Stomach (tissue), 9 donors: ENCODE data around the gene ISCA2. TPM values are rescaled to one million over a fixed set of nuclear protein-coding genes. Genes with fewer than 3 reads are reported as not detected.
"Not testable (repeated sequence)": the region's sequence is repeated elsewhere in the genome, so short reads cannot be mapped to it uniquely, and the experiment has no call there.

Source experiments
- DNase-seq, 2 donors: peaks; one replicate each; pipeline versions ENCODE4 v3.0.0 to v3.0.0-alpha.2; 2013 to 2019
- H3K27ac ChIP-seq, 5 donors: fragments of 200-600 bp in 4 of 5; sonication (generic) in 4 of 5; one replicate each; pipeline ENCODE4 v1.5.1; 2013 to 2019; ENCODE audit warnings: mild to moderate bottlenecking in 1 of 5, moderate library complexity in 1 of 5
- H3K27me3 ChIP-seq, 3 donors: fragments of 200-600 bp; sonication (generic); one replicate each; pipeline ENCODE4 v1.5.1; 2017 to 2019; ENCODE audit warnings: mixed run types in 1 of 3
- H3K36me3 ChIP-seq, 4 donors: fragments of 200-600 bp; sonication (generic); 1 replicate in 3 of 4; 2 replicates in 1 of 4; pipeline ENCODE4 v1.5.1; 2016 to 2019
- H3K4me1 ChIP-seq, 4 donors: fragments of 200-600 bp; sonication (generic); one replicate each; pipeline ENCODE4 v1.5.1; 2016 to 2019
- H3K4me3 ChIP-seq, 4 donors: fragments of 200-600 bp; sonication (generic) in 3 of 4; one replicate each; pipeline ENCODE4 v1.5.1; 2016 to 2019; ENCODE audit warnings: mild to moderate bottlenecking in 1 of 4
- H3K9me3 ChIP-seq, 4 donors: fragments of 200-600 bp; sonication (generic); one replicate each; pipeline ENCODE4 v1.5.1; 2016 to 2019
- EP300 ChIP-seq: sonication (generic); formaldehyde crosslinking; IDR thresholded peaks from one replicate; pipeline ENCODE4 v1.6.1; 2017; ENCODE audit warnings: antibody characterized with exemption
- POLR2A ChIP-seq, 4 donors: fragments of 450-650 bp; IDR thresholded peaks; one replicate each; pipeline ENCODE4 v1.6.1; 2016; ENCODE audit warnings: antibody characterized with exemption in 4 of 4, control low read depth in 2 of 4, mild to moderate bottlenecking in 1 of 4, moderate library complexity in 1 of 4
- POLR2AphosphoS5 ChIP-seq, 3 donors: sonication (generic); formaldehyde crosslinking; IDR thresholded peaks; one replicate each; pipeline ENCODE4 v1.6.1; 2016; ENCODE audit warnings: antibody characterized with exemption in 3 of 3
- WGBS, 5 donors: extraction: QIAGEN DNeasy Blood & Tissue Kit in 3 of 5; methylation state at CpG; one replicate each; pipeline versions ENCODE4 v1.1.5 to v1.1.7; 2013 to 2018; 5-methylcytosine and 5-hydroxymethylcytosine counted together
- intact Hi-C: fragments of 100-400 bp; cut with DNase I; formaldehyde crosslinking; loops from one replicate; pipeline ENCODE4 v1.15.1; 2023; ENCODE audit warnings: low total_unique reads
- polyA plus RNA-seq, 3 donors: library from polyadenylated mRNA; stranded (reverse); fragments of 200-250 nt; gene quantifications; one replicate each; pipeline ENCODE4 v1.2.3, GENCODE V29; 2013
- total RNA-seq, 5 donors: library from RNA; depleted of rRNA; stranded (reverse); fragments of >200 nt; gene quantifications; one replicate each; pipeline versions ENCODE4 v1.1.0 to v1.2.3, GENCODE V29; 2014 to 2016
- TF ChIP-seq, protein P1 (sequence below), 7 experiments: fragments of 450-650 bp in 4 of 7; fragments of 200-600 bp in 3 of 7; sonication (generic) in 3 of 7; IDR thresholded peaks; one replicate each; pipeline ENCODE4 v1.5.1; 2016 to 2019; ENCODE audit warnings: antibody characterized with exemption in 7 of 7, control low read depth in 2 of 7, mild to moderate bottlenecking in 1 of 7
- donor health status: healthy with polysubstance abuse.
- donor health status: Bipolar disorder and iron deficiency.
- donor health status: healthy.

ISCA2 gene
- total and polyA plus RNA-seq, 8 donors = 15.2 to 34.3 (median 25.0) TPM; not detected in 2

DNA sequence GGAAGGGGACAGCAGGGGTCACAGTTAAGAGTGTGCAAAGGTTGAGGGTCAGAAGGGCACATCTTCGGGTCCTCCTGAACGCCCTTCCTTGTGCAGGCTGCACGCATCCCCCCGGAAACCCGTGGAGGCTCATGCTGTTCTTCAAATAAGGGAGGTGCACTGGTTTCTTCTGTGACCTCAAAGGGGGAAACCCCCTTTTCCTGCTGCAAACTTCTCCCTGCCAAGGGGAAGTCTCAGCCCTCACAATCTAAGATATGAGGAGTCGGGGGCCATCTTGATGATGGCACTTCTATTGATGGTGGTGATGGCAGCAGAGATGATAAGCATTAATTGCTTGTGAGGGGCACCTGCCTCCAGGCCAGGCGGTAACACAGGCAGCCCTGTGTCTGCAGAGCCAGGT is 40.0 kb downstream of the ISCA2 start:
- H3K27ac ChIP-seq = no peak overlapping the region
- no peaks in the 10 kb centered on the region for H3K9me3 ChIP-seq
- H3K36me3 ChIP-seq = peaks cover 0 to under 1% (median 0%) of the 10 kb centered on the region in 4 donors
- H3K4me3 ChIP-seq = no peak overlapping the region
- DNase-seq = no peak
- TF ChIP-seq POLR2AphosphoS5 (IDR thresholded peaks at IDR 0.05) = no peak
- TF ChIP-seq EP300 = no peak
- no peak for TF ChIP-seq POLR2A (IDR thresholded peaks at IDR 0.05)
- TF ChIP-seq, protein P1, sequence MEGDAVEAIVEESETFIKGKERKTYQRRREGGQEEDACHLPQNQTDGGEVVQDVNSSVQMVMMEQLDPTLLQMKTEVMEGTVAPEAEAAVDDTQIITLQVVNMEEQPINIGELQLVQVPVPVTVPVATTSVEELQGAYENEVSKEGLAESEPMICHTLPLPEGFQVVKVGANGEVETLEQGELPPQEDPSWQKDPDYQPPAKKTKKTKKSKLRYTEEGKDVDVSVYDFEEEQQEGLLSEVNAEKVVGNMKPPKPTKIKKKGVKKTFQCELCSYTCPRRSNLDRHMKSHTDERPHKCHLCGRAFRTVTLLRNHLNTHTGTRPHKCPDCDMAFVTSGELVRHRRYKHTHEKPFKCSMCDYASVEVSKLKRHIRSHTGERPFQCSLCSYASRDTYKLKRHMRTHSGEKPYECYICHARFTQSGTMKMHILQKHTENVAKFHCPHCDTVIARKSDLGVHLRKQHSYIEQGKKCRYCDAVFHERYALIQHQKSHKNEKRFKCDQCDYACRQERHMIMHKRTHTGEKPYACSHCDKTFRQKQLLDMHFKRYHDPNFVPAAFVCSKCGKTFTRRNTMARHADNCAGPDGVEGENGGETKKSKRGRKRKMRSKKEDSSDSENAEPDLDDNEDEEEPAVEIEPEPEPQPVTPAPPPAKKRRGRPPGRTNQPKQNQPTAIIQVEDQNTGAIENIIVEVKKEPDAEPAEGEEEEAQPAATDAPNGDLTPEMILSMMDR (IDR thresholded peaks at IDR 0.05) = no peak
- H3K4me1 ChIP-seq = peaks cover 0 to 3% (median 0%) of the 10 kb centered on the region in 4 donors
- intact Hi-C loops = no loop called here
- WGBS, 5 donors = 59 to 75% (median 62%) methylated on average over 7 of the region's 7 CpGs
- H3K27me3 ChIP-seq = peaks cover 0 to 6% (median 0%) of the 10 kb centered on the region in 3 donors

DNA sequence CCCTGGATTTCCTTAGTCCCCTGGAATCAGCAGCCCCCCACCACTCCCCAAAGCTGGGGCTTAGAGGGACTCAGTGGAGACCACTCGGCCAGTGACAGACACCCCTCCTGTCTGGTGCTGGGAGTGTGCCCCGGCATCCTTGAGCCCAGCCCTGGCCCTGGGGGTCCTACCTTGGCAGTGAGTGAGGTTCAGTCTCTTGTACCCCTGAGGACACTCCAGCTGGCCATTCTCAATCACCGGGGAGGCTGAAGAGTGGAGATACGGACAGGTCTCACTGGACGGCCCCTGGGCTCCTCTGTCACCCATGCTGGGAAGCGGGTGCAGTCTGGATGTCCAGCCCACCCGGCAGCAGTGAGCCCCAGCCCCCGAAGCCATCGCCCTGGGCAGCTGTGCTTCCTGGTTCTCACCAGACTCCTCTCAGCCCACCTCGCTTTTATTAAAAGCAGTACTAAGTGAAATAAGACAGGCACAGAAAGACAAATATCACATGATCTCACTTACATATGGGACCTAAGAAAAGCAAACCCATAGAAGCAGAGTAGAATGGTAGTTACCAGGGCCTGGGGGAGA is 42.3 kb downstream of the ISCA2 start:
- peaks cover 0 to 3% (median 0%) of the 10 kb centered on the region in 4 donors for H3K4me1 ChIP-seq
- H3K9me3 ChIP-seq = no peaks in the 10 kb centered on the region
- H3K36me3 ChIP-seq = peaks cover 0 to 6% (median 0%) of the 10 kb centered on the region in 4 donors
- H3K27ac ChIP-seq = no peak overlapping the region
- H3K4me3 ChIP-seq = no peak overlapping the region
- WGBS, 5 donors = 52 to 69% (median 60%) methylated on average over 6 to 10 of the region's 10 CpGs
- TF ChIP-seq POLR2A (IDR thresholded peaks at IDR 0.05) (no peak), POLR2AphosphoS5 (IDR thresholded peaks at IDR 0.05) (no peak), EP300 (no peak)
- TF ChIP-seq, protein P1 (IDR thresholded peaks at IDR 0.05) = no peak
- peaks cover 0 to 6% (median 0%) of the 10 kb centered on the region in 3 donors for H3K27me3 ChIP-seq
- DNase-seq = no peak
- intact Hi-C loops = no loop called here

DNA sequence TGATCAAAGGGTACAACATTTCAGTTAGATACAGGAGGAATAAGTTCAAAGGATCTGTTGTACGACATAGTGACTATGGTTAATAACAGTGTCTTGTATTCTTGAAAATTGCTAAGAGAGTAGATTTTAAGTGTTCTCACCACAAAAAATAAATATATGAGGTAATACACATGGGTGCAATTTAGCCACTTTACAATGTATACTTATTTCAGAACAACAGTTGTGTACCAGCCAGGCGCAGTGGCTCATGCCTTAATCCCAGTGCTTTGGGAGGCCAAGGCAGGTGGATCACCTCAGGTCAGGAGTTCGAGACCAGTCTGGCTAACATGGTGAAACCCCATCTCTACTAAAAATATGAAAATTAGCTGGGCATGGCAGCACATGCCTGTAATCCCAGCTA is 42.8 kb downstream of the ISCA2 start:
- WGBS, 5 donors = 83 to 95% (median 91%) methylated on average over 3 of the region's 3 CpGs
- H3K9me3 ChIP-seq, intact Hi-C loops: not testable (repeated sequence)

DNA sequence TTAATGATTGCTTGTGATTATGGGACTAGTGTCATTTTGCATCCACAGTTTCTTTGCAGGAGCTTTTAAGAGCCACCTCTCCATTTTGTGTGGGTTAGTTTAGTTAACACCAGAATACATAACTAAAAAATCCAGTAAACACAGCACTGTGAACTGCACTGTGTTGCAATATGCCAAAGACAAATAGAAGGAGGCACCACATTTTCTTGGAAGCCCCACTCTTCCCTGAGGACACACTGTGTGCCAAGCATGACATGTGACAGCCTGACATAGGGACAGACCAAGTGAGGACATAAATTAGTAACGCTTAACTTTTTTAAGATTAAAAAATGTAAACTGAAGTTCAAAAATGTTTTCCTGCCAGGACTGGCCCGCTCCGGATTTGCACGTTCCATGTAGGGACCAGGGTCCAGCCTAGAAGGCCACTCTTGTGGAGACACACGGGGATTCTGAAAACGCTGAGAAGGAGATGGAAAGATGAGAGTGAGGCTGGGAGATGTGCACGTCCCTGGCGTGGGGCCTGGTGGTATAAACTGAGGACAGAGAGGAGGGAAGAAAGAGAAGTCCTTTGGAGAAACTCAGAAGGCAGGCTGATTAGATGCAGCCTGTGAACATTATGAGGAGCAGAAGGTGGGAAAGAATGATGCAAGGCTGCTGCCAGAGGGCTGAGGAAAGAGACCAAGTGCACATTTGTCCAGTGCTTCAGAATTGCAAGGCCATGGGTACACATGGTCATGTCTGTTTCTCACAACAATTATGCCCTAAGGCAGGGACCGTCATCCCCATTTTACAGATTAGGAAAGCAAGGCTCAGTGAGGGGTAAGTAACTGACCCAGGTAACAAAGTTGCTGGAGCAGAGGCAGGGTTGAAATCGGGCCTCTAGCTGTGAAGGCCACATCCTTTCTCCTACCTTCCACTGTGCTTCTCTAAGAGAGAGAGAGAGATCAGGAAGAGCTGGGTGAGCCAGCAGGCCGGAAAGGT is 45.1 kb downstream of the ISCA2 start:
- whole genome bisulfite sequencing, 5 donors = 84 to 91% (median 88%) methylated on average over 11 of the region's 11 CpGs
- peaks cover 0 to 6% (median 0%) of the 10 kb centered on the region in 3 donors for H3K27me3 ChIP-seq
- no peak overlapping the region for H3K27ac ChIP-seq
- no peaks in the 10 kb centered on the region for H3K4me1 ChIP-seq
- H3K36me3 ChIP-seq = peaks cover 0 to 6% (median 0%) of the 10 kb centered on the region in 4 donors
- intact Hi-C loops = no loop called here
- no peak overlapping the region for H3K4me3 ChIP-seq
- no peak for TF ChIP-seq POLR2A (IDR thresholded peaks at IDR 0.05)
- no peak for TF ChIP-seq POLR2AphosphoS5 (IDR thresholded peaks at IDR 0.05)
- TF ChIP-seq, protein P1 (IDR thresholded peaks at IDR 0.05) = no peak
- TF ChIP-seq EP300 = no peak
- DNase-seq = no peak
- no peaks in the 10 kb centered on the region for H3K9me3 ChIP-seq

More for the DNA sequence above, 42.8 kb downstream of the ISCA2 start:
- not testable (repeated sequence) for H3K27me3 ChIP-seq, DNase-seq, H3K27ac ChIP-seq, H3K4me1 ChIP-seq, H3K36me3 ChIP-seq, H3K4me3 ChIP-seq
